OCI-LY1 (cell line): ENCODE results near the gene GALNTL6.

Source experiments
- EZH2 ChIP-seq: fragments of 200-600 bp; sonication (generic), shearing (Covaris generic); IDR thresholded peaks from 2 replicates; pipeline ENCODE4 v1.8.0; 2017; ENCODE audit warnings: borderline replicate concordance, mixed run types, mild to moderate bottlenecking, antibody characterized with exemption, low read length, moderate library complexity, mixed read lengths
- TF ChIP-seq, protein P1 (sequence below): fragments of 200-600 bp; sonication (generic), shearing (Covaris generic); IDR thresholded peaks from 2 replicates; pipeline ENCODE4 v1.5.1; 2017; ENCODE audit warnings: mild to moderate bottlenecking, antibody characterized with exemption, low read length, moderate library complexity, mixed read lengths

DNA sequence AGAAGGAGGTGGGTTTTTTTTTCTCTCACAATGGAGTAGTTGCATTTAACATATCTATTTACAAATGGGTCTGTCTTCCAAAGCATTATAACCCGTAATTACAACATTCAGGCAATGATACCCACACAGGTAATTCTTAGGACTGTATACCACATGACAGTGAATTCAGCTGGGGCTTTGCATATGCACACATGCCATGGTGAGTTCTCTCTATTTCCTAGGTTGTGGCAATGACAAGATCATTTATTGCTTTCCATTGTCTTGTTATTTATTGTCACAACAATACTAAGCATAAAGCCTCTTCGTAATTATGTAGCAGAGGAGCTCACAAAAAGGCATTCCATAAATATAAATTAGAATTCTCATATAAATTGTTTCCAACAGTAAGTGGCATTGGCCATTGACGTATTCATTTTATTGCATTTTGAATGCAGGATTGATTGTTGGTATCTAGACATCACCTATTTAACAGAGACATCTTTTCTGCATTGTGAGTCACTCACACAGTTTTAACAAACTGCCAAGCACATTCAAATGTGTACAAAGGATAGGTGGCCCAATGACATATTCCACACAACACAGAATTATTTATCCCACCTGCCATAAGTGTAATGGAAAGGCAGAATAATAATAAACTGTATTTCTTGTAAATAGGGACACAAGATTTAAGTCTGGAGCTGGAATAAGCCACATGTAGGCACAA lies 964.7 kb downstream of the GALNTL6 start:
- TF ChIP-seq, protein P1, sequence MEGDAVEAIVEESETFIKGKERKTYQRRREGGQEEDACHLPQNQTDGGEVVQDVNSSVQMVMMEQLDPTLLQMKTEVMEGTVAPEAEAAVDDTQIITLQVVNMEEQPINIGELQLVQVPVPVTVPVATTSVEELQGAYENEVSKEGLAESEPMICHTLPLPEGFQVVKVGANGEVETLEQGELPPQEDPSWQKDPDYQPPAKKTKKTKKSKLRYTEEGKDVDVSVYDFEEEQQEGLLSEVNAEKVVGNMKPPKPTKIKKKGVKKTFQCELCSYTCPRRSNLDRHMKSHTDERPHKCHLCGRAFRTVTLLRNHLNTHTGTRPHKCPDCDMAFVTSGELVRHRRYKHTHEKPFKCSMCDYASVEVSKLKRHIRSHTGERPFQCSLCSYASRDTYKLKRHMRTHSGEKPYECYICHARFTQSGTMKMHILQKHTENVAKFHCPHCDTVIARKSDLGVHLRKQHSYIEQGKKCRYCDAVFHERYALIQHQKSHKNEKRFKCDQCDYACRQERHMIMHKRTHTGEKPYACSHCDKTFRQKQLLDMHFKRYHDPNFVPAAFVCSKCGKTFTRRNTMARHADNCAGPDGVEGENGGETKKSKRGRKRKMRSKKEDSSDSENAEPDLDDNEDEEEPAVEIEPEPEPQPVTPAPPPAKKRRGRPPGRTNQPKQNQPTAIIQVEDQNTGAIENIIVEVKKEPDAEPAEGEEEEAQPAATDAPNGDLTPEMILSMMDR: no peak
- TF ChIP-seq EZH2: no peak
